GM12801 (cell line): ENCODE data around the gene TBCD.

ENCODE experiments used
- TF ChIP-seq, protein P1 (sequence below): IDR thresholded peaks from one replicate; pipeline ENCODE4 v1.5.1; 2011; ENCODE audit warnings: control low read depth; ENCODE audit not compliant: insufficient read length; ENCODE audit errors: extremely low read depth

The TBCD gene

GRCh38 chr17:82808006-82808405 is 56.1 kb downstream of the TBCD start:
- TF ChIP-seq, protein P1, sequence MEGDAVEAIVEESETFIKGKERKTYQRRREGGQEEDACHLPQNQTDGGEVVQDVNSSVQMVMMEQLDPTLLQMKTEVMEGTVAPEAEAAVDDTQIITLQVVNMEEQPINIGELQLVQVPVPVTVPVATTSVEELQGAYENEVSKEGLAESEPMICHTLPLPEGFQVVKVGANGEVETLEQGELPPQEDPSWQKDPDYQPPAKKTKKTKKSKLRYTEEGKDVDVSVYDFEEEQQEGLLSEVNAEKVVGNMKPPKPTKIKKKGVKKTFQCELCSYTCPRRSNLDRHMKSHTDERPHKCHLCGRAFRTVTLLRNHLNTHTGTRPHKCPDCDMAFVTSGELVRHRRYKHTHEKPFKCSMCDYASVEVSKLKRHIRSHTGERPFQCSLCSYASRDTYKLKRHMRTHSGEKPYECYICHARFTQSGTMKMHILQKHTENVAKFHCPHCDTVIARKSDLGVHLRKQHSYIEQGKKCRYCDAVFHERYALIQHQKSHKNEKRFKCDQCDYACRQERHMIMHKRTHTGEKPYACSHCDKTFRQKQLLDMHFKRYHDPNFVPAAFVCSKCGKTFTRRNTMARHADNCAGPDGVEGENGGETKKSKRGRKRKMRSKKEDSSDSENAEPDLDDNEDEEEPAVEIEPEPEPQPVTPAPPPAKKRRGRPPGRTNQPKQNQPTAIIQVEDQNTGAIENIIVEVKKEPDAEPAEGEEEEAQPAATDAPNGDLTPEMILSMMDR: no peak

DNA sequence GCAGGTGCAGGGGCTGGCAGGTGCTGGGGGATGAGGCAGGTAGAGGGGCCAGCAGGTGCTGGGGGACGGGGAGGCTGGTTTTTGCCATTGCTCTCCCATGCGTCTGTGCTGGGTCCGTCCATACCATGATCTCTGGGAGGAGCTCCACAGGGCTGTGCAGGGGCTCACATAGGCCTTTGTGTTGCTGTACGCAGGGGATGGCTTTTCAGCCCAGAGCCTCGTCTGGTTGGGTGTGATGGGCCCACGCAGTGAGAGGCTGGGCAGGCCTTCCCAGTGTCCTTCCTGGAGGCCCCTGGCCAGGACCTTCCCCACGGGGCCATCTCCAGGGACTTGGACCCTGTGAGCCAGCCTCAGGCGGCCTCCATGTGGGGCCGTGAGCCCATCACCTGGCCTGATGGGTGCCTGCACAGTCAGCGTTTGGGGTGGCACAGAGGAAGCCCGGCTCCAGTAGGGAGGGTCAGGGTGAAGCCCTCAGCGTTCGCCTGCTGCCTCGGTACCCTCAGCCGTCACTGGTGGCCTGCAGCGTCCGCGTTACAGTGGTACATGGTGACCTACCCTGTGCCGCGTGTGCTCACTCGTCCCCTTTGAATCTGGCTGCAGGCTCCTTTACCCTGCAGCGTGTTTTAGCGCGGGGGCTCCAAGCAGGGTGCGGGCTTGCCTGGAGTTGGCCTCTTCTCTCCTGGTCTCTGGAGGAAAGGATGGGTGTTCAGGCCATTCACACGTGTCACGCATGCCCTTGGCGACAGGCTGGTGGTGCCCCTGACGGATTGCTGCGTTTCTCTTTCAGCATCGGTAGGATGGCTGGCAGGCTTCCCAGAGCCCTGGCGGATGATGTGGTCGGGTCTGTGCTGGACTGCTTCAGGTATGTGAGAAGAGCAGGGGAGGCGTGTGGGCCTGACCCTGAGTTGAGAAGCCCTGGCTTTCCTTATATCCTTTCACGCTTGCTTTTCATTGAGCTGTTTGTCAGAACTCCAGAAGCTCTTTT is 57.3 kb downstream of the TBCD start:
- TF ChIP-seq, protein P1: no peak

DNA sequence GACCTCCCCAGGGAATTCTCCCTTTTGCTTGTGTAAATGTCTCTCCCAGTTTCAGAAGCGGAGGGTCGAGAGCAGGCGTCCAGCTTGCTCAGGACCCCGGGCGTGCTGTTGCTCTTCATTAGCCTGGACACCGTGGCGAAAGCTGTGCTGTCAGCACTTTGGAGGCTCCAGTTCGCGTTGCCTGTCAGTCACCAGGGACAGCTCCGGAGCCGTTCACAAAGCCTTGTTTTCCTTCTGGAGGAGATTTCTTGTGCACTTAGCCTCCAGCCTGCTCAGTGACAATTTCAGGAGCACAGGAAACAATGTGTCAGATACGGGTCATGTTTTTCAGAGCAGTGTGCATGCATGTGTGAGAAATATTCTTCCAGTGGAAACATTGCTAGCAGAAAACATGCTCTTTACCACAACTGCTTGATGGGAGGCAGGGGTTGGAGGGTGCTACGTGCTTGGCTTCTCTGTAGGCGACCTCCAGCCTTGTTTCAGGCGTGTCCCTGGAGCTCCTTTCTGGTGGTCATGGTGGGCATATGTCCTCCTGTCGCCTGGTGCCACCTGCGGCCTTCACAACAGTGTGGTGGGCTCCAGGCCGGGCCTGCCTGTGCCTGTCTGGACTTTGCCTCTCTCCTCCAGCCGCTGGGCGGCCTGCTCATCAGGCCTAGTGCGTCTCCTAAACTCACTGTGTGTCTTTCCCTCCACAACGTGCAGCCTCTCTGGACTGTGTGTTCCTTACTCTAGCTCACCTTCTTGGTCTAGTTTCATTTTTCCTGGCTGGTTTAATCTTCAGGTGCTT is 59.0 kb downstream of the TBCD start:
- TF ChIP-seq, protein P1: no peak

DNA sequence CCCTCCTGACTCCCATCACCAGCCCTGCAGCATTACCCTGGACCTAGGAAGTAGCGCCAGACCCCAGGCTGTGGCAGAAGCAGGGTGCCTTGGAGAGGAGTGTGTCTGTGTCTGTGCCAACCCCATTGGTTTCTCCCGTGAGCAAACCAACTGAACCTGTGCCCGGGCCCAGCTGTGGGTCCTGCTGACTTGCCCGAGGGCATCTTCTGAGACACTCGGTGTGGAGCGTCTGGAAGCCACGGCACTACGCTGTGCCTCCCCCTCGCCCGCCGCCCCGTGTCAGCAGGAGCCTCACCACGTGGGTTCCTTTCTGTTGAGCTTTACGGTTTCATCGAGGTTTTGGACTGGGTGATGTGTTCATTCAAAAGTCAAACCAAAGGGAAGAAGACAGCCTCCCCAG is 60.2 kb downstream of the TBCD start:
- TF ChIP-seq, protein P1: no peak

DNA sequence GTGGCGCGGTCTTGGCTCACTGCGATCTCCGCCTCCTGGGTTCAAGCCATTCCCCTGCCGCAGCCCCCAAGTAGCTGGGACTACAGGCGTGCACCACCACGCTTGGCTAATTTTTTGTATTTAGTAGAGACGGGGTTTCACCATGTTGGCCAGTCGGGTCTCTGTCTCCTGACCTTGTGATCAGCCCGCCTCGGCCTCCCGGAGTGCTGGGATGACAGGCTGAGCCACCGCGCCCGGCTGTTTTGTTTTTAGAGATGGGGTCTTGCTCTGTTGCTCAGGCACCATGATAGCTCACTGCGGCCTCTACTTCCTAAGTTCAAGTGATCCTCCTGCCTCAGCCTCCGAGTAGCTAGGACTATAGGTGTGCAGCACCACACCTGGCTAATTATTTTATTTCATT is 60.7 kb downstream of the TBCD start:
- TF ChIP-seq, protein P1: no peak

DNA sequence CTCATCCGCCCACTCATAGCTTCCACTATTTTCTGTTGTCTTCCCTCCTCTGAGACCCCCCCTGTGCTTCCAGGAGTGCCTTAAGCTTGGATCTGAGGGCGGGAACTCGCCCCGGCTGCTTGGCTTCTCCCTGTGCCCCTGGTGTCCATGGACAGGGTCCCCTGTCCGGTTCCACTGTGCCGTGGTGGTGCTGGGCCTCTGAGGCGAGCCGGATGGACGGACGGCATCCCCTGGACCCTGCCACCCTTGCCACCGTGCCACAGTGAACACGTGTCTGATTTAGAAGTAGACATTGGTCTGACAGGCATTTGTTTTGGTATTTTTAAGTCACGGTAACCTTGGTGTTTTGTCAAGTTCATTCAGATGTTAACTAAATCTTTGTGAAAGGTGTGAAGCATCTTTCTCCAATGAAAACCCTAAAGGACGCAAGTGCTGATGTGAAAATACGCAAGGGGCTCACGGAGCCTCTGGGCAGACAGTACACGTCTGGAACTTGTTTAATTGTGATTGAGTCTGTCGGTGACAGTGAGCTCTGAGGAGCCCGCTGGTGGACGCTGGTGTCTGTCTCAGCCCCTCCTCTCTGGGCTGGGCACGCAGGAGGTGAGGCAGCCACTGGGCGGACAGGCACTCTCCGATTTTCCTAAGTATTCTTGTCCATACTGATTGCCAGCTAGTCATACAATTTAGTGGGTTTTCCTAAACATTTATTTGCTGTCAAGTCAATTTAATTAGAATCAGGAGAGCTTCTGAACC is 61.6 kb downstream of the TBCD start:
- TF ChIP-seq, protein P1: no peak

DNA sequence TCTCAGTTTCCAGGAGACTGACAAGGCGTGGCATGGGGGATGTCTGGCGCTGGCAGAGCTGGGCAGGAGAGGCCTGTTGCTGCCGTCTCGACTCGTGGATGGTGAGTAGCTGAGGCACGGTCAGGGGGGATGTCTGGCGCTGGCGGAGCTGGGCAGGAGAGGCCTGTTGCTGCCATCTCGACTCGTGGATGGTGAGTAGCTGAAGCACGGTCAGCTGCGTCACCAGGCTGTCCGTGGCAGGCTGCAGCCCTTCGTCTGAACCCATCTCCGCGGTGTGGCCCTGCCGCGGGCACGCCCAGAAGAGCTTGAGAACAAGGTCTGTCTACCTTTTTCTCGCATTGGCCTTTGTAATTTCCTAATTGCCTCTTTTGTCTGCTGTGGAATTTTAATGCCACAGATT is 63.0 kb downstream of the TBCD start:
- TF ChIP-seq, protein P1: no peak
